GM12878 (cell line): Measurements from ENCODE around the gene ABCC9.

ENCODE experiments used
- GABPA ChIP-seq: IDR thresholded peaks from 2 replicates; pipeline ENCODE4 v1.6.1; 2014; ENCODE audit warnings: antibody characterized with exemption, low read depth, mild to moderate bottlenecking, inconsistent platforms
- JUND ChIP-seq: IDR thresholded peaks from 2 replicates; pipeline ENCODE4 v1.6.1; 2012; ENCODE audit warnings: low read depth, mild to moderate bottlenecking, low read length, improper control_type of control experiment, moderate library complexity
- ZNF274 ChIP-seq: IDR thresholded peaks from one replicate; pipeline ENCODE4 v1.8.0; 2011; ENCODE audit not compliant: insufficient read length, insufficient read depth
- TF ChIP-seq, protein P1 (sequence below), 3 experiments: IDR thresholded peaks in 2 of 3; conservative IDR thresholded peaks in 1 of 3; 2 replicates each; pipeline ENCODE4 v1.5.1; 2011; ENCODE audit warnings: low read depth in 3 of 3, low read length in 3 of 3, mild to moderate bottlenecking in 3 of 3, control low read depth in 2 of 3, moderate library complexity in 2 of 3, inconsistent platforms in 1 of 3, mixed read lengths in 1 of 3; ENCODE audit not compliant: control insufficient read depth in 2 of 3, insufficient read depth in 1 of 3; ENCODE audit errors: extremely low read depth in 1 of 3
- TF ChIP-seq, protein P2 (sequence below): IDR thresholded peaks from 2 replicates; pipeline ENCODE4 v1.6.1; 2012; ENCODE audit warnings: low read depth, low read length, improper control_type of control experiment

DNA sequence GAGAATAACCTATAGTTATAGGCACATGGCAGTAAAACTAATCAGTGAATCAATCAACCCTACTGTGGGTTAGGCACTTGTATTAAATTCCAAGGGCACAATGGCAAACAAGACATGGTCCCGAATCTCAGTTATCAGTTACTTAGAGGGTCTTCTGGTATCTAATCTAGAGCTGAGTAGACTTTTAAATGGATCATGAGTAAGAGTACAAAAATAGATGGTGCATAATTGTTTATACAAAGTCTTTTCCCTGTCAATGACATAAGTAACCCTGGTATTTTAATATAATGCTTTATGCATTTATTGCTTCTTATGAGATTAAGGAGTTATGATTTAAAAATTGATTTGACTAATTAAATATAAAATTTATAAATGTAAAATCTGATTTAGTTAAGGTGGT lies 143.7 kb downstream of the ABCC9 start:
- TF ChIP-seq ZNF274 = no peak
- TF ChIP-seq, protein P1, sequence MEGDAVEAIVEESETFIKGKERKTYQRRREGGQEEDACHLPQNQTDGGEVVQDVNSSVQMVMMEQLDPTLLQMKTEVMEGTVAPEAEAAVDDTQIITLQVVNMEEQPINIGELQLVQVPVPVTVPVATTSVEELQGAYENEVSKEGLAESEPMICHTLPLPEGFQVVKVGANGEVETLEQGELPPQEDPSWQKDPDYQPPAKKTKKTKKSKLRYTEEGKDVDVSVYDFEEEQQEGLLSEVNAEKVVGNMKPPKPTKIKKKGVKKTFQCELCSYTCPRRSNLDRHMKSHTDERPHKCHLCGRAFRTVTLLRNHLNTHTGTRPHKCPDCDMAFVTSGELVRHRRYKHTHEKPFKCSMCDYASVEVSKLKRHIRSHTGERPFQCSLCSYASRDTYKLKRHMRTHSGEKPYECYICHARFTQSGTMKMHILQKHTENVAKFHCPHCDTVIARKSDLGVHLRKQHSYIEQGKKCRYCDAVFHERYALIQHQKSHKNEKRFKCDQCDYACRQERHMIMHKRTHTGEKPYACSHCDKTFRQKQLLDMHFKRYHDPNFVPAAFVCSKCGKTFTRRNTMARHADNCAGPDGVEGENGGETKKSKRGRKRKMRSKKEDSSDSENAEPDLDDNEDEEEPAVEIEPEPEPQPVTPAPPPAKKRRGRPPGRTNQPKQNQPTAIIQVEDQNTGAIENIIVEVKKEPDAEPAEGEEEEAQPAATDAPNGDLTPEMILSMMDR (IDR thresholded peaks at IDR 0.05 in 2 of 3, conservative IDR thresholded peaks at IDR 0.05 in 1 of 3; ENCODE audit: control insufficient read depth in 2 of 3, extremely low read depth in 1 of 3, insufficient read depth in 1 of 3, low read depth in 3 of 3, low read length in 3 of 3) = no peak
- no peak for TF ChIP-seq GABPA
- TF ChIP-seq JUND = no peak
- TF ChIP-seq, protein P2, sequence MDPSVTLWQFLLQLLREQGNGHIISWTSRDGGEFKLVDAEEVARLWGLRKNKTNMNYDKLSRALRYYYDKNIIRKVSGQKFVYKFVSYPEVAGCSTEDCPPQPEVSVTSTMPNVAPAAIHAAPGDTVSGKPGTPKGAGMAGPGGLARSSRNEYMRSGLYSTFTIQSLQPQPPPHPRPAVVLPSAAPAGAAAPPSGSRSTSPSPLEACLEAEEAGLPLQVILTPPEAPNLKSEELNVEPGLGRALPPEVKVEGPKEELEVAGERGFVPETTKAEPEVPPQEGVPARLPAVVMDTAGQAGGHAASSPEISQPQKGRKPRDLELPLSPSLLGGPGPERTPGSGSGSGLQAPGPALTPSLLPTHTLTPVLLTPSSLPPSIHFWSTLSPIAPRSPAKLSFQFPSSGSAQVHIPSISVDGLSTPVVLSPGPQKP = no peak
